HCT116 (cell line): Measurements from ENCODE around the gene EFCAB8.

Source experiments
- CBX3 ChIP-seq: IDR thresholded peaks from 2 replicates; pipeline ENCODE4 v1.6.1; 2012; ENCODE audit warnings: low read depth
- CTCF ChIP-seq, 3 experiments: fragments of 200-600 bp in 1 of 3; sonication (generic) in 1 of 3; IDR thresholded peaks in 2 of 3; conservative IDR thresholded peaks in 1 of 3; 2 replicates each; pipeline ENCODE4 v1.5.1; 2012 to 2017; ENCODE audit warnings: low read depth in 2 of 3, low read length in 2 of 3, antibody characterized with exemption in 1 of 3, borderline replicate concordance in 1 of 3, control low read depth in 1 of 3, mild to moderate bottlenecking in 1 of 3, mixed read lengths in 1 of 3, mixed run types in 1 of 3, moderate library complexity in 1 of 3; ENCODE audit not compliant: insufficient read depth in 1 of 3
- POLR2A ChIP-seq: IDR thresholded peaks from 2 replicates; pipeline ENCODE4 v1.7.0; 2011; ENCODE audit warnings: borderline replicate concordance; ENCODE audit not compliant: insufficient read depth, insufficient read length; ENCODE audit errors: extremely low read depth
- POLR2AphosphoS5 ChIP-seq: IDR thresholded peaks from 2 replicates; pipeline ENCODE4 v1.6.1; 2011; ENCODE audit warnings: mild to moderate bottlenecking, low read depth, low read length, moderate library complexity
- RAD21 ChIP-seq: IDR thresholded peaks from 2 replicates; pipeline ENCODE4 v1.6.1; 2012; ENCODE audit warnings: low read depth, mild to moderate bottlenecking
- ZBTB33 ChIP-seq: IDR thresholded peaks from 2 replicates; pipeline ENCODE4 v1.6.1; 2011; ENCODE audit warnings: mild to moderate bottlenecking, low read length, moderate library complexity; ENCODE audit not compliant: insufficient replicate concordance; ENCODE audit errors: extremely low read depth
- ZNF274 ChIP-seq: fragments of 200-500 bp; sonication (Bioruptor generic); IDR thresholded peaks from 2 replicates; pipeline ENCODE4 v1.6.1; 2014; ENCODE audit warnings: mild to moderate bottlenecking, low read depth, low read length, inconsistent platforms

DNA sequence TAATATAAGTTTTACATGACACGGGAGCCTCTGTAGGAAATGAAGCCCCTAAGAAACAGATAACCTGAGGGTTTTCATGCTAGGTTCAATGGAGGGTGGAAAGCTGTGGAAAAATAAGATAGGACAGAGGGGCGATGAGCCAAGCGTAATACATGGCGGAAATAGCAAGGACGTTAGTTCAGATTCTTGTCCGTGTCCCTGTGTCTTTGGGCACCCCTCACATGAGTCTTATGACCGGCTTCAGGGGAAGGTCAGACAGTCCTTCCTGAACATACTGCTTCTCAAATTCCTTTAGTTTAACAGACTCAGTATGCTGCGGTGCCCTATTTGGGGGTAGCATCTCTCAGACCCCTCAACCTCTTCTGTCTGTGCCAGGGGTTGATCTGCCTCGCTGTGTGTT, 20.8 kb downstream of the EFCAB8 start:
- TF ChIP-seq ZNF274 (no peak), CTCF (IDR thresholded peaks at IDR 0.05 in 2 of 3, conservative IDR thresholded peaks at IDR 0.05 in 1 of 3; ENCODE audit: borderline replicate concordance in 1 of 3, insufficient read depth in 1 of 3, low read depth in 2 of 3, low read length in 2 of 3) (no peak), RAD21 (no peak), POLR2A (no peak), ZBTB33 (no peak), POLR2AphosphoS5 (no peak), CBX3 (no peak)
